K562 (cell line): ENCODE results near the gene TSKS. TPM values are rescaled to one million over a fixed set of nuclear protein-coding genes. Genes with fewer than 3 reads are reported as not detected.

ENCODE experiments used
- ATAC-seq: fragments of 200-7000 bp; cut with Tn5 transposase; 3 replicates; pipeline ENCODE4 v1.9.1; 2020; ENCODE audit warnings: moderate library complexity
- BruUV-seq: library from RNA; stranded (reverse); fragments of 400-500 nt; replicated peaks from 2 replicates; lab custom pipeline; 2021; lab: Mats Ljungman, UMichigan
- CTCF ChIA-PET: fragments of 300-600 bp; formaldehyde crosslinking; extraction: SDS; loops from one replicate; lab custom pipeline; 2021; ENCODE audit warnings: low intra/inter-chr PET ratio; lab: Yijun Ruan, JAX
- POLR2A ChIA-PET: fragments of 300-600, 350-650 bp; sonication (Branson Sonifier 250); formaldehyde crosslinking; extraction: SDS; loops from one replicate; lab custom pipeline; 2021; ENCODE audit warnings: antibody characterized with exemption, inconsistent platforms; lab: Yijun Ruan, JAX
- DNase-seq, 4 experiments: peaks; one replicate each; pipeline versions ENCODE4 v3.0.0 to v3.0.0-alpha.2; 2011 to 2018; ENCODE audit warnings: low spot score in 3 of 4, mixed read lengths in 3 of 4; ENCODE audit errors: extremely low read depth in 1 of 4
- FAIRE-seq: peaks from 2 replicates; lab custom pipeline; 2011; peaks lifted over from hg19 to GRCh38; lab: Jason Lieb, UNC
- H2AFZ ChIP-seq: 2 replicates; pipeline ENCODE4 v1.6.0; 2011; ENCODE audit warnings: low read depth, low read length, control low read depth, inconsistent platforms
- H3K27ac ChIP-seq: fragments of 200-600 bp; 3 replicates; pipeline ENCODE4 v1.8.0; 2011; ENCODE audit warnings: low read depth, mild to moderate bottlenecking, control low read depth, inconsistent platforms, low read length, moderate library complexity, mixed read lengths; ENCODE audit errors: extremely low read depth
- H3K27me3 ChIP-seq, 2 experiments: fragments of 300-600 bp in 1 of 2; 2 replicates in 1 of 2; 3 replicates in 1 of 2; pipeline versions ENCODE4 v1.6.0 to v1.8.0; 2011; ENCODE audit warnings: inconsistent platforms in 2 of 2, low read length in 2 of 2, mild to moderate bottlenecking in 1 of 2, mixed read lengths in 1 of 2, moderate library complexity in 1 of 2; ENCODE audit not compliant: control insufficient read depth in 2 of 2, insufficient read depth in 2 of 2
- H3K36me3 ChIP-seq: fragments of 300-600 bp; 3 replicates; pipeline ENCODE4 v1.8.0; 2011; ENCODE audit warnings: mild to moderate bottlenecking, low read length, inconsistent platforms; ENCODE audit not compliant: control insufficient read depth, insufficient read depth
- H3K4me1 ChIP-seq, 2 experiments: fragments of 200-600 bp in 1 of 2; replicated peaks in 1 of 2; 2 replicates in 1 of 2; 3 replicates in 1 of 2; pipeline versions ENCODE4 v1.5.1 to v1.8.0; 2011; ENCODE audit warnings: inconsistent platforms in 2 of 2, low read length in 2 of 2, mild to moderate bottlenecking in 1 of 2, mixed read lengths in 1 of 2, moderate library complexity in 1 of 2; ENCODE audit not compliant: control insufficient read depth in 2 of 2, insufficient read depth in 2 of 2
- H3K4me2 ChIP-seq: 2 replicates; pipeline ENCODE4 v1.6.1; 2011; ENCODE audit warnings: low read length, control low read depth, inconsistent platforms, mixed read lengths; ENCODE audit not compliant: insufficient read depth
- H3K4me3 ChIP-seq: fragments of 200-600 bp; sonication (generic), shearing (Covaris generic); 2 replicates; pipeline ENCODE4 v1.5.1; 2016; ENCODE audit warnings: control low read depth, inconsistent platforms
- H3K79me2 ChIP-seq: fragments of 200-600 bp; 3 replicates; pipeline ENCODE4 v1.8.0; 2011; ENCODE audit warnings: low read length, inconsistent platforms; ENCODE audit not compliant: control insufficient read depth, insufficient read depth
- H3K9ac ChIP-seq, 2 experiments: 2 replicates each; pipeline versions ENCODE4 v1.6.0 to v1.6.1; 2011; ENCODE audit warnings: low read depth in 2 of 2, low read length in 2 of 2, control low read depth in 1 of 2, inconsistent platforms in 1 of 2, mild to moderate bottlenecking in 1 of 2, mixed read lengths in 1 of 2; ENCODE audit not compliant: insufficient read depth in 1 of 2
- H3K9me1 ChIP-seq: one replicate; pipeline ENCODE4 v1.6.0; 2011; ENCODE audit warnings: inconsistent platforms, mild to moderate bottlenecking, low read length, moderate library complexity; ENCODE audit not compliant: control insufficient read depth, insufficient read depth
- H3K9me3 ChIP-seq: replicated peaks from 2 replicates; pipeline ENCODE4 v1.5.1; 2011; ENCODE audit warnings: low read depth, low read length, inconsistent platforms; ENCODE audit not compliant: control insufficient read depth, insufficient read depth
- H4K20me1 ChIP-seq: replicated peaks from 2 replicates; pipeline ENCODE4 v1.6.1; 2011; ENCODE audit warnings: low read length, inconsistent platforms, mixed read lengths; ENCODE audit not compliant: control insufficient read depth, insufficient read depth
- ATF1 ChIP-seq, 2 experiments: fragments of 450-650 bp in 1 of 2; IDR thresholded peaks; 2 replicates each; pipeline ENCODE4 v1.6.1; 2016; ENCODE audit warnings: missing compliant biosample characterization in 1 of 2, missing genetic modification characterization in 1 of 2
- FOXP1 ChIP-seq: sonication (generic); formaldehyde crosslinking; IDR thresholded peaks from 2 replicates; pipeline ENCODE4 v1.8.0; 2022; ENCODE audit warnings: mild to moderate bottlenecking, missing genetic modification reagents
- GABPB1 ChIP-seq: sonication (generic); formaldehyde crosslinking; IDR thresholded peaks from 2 replicates; pipeline ENCODE4 v1.8.0; 2022; ENCODE audit warnings: mild to moderate bottlenecking, missing genetic modification reagents
- GTF2B ChIP-seq: IDR thresholded peaks from 2 replicates; pipeline ENCODE4 v1.6.1; 2011; ENCODE audit not compliant: insufficient read length; ENCODE audit errors: extremely low read depth
- POLR2A ChIP-seq: fragments of 450-650 bp; conservative IDR thresholded peaks from 2 replicates; pipeline ENCODE4 v1.6.1; 2016
- PRDM10 ChIP-seq: fragments of 450-650 bp; IDR thresholded peaks from 2 replicates; pipeline ENCODE4 v1.6.1; 2018; ENCODE audit not compliant: partially characterized antibody
- RBFOX2 ChIP-seq: fragments of 200-400 bp; formaldehyde crosslinking; IDR thresholded peaks from 2 replicates; pipeline ENCODE4 v1.6.1; 2017; ENCODE audit warnings: low read depth, mild to moderate bottlenecking, low read length, moderate library complexity
- RBM22 ChIP-seq: fragments of 200-400 bp; formaldehyde crosslinking; IDR thresholded peaks from 2 replicates; pipeline ENCODE4 v1.6.1; 2018; ENCODE audit warnings: low read length, low read depth; ENCODE audit not compliant: poor library complexity, severe bottlenecking
- RFX5 ChIP-seq: IDR thresholded peaks from 2 replicates; pipeline ENCODE4 v1.6.1; 2011; ENCODE audit warnings: low read depth, mild to moderate bottlenecking, improper control_type of control experiment, low read length
- SMARCE1 ChIP-seq: fragments of 450-650 bp; IDR thresholded peaks from 2 replicates; pipeline ENCODE4 v1.7.1; 2016; ENCODE audit warnings: mild to moderate bottlenecking
- TFAP4 ChIP-seq: sonication (generic); formaldehyde crosslinking; IDR thresholded peaks from 2 replicates; pipeline ENCODE4 v1.8.0; 2022; ENCODE audit warnings: missing genetic modification reagents, mild to moderate bottlenecking, moderate library complexity, borderline replicate concordance
- TOE1 ChIP-seq, 2 experiments: fragments of 450-650 bp in 1 of 2; sonication (generic) in 1 of 2; formaldehyde crosslinking in 1 of 2; IDR thresholded peaks; 2 replicates each; pipeline versions ENCODE4 v1.7.1 to v1.8.0; 2016 to 2022; ENCODE audit warnings: borderline replicate concordance in 2 of 2, mild to moderate bottlenecking in 2 of 2, antibody characterized with exemption in 1 of 2, inconsistent platforms in 1 of 2, low read depth in 1 of 2, missing genetic modification reagents in 1 of 2, moderate library complexity in 1 of 2
- VEZF1 ChIP-seq: fragments of 200-800 bp; sonication (Bioruptor generic); IDR thresholded peaks from 2 replicates; pipeline ENCODE4 v1.6.1; 2017; ENCODE audit warnings: missing genetic modification characterization, missing compliant biosample characterization
- WGBS: fragments of 100-300 bp; shearing (Covaris generic); methylation state at CpG from one replicate; pipeline ENCODE4 v1.1.6; 2016; ENCODE audit warnings: low coverage, mixed read lengths; ENCODE audit not compliant: insufficient coverage; ENCODE audit errors: missing lambda C conversion rate; 5-methylcytosine and 5-hydroxymethylcytosine counted together
- in situ Hi-C: fragments of 300-500 bp; cut with MboI; formaldehyde crosslinking; loops from 4 replicates; pipeline ENCODE4 v1.15.0; 2018; ENCODE audit warnings: inconsistent platforms, mixed read lengths
- intact Hi-C: fragments of 100-400 bp; cut with micrococcal nuclease; formaldehyde crosslinking; loops from 2 replicates; pipeline ENCODE4 v1.14.2; 2022
- polyA plus RNA-seq, 8 experiments: library from polyadenylated mRNA; depleted of rRNA in 4 of 8; stranded (reverse) in 5 of 8; unstranded in 3 of 8; fragments of >200 nt; fragmentation: Nextera tagmentation in 2 of 8; fragmentation: Illumina TruSeq in 1 of 8; extraction: Ambion mirVana in 2 of 8; extraction: Trizol in 1 of 8; gene quantifications; 2 replicates each; pipeline versions ENCODE4 v1.2.1 to v1.2.3, GENCODE V29; 2011 to 2014; ENCODE audit warnings: inconsistent platforms in 1 of 8, missing spikeins in 1 of 8
- total RNA-seq, 7 experiments: library from RNA; depleted of rRNA in 6 of 7; stranded (reverse); fragments of >200 nt in 6 of 7; fragmentation: Illumina TruSeq in 2 of 7; extraction: Trizol in 2 of 7; gene quantifications; 2 replicates each; pipeline versions ENCODE4 v1.2.1 to v1.2.3, GENCODE V29; 2011 to 2021; ENCODE audit warnings: low replicate concordance in 1 of 7

Gene TSKS
- total and polyA plus RNA-seq, 9 of the 15 experiments (the other 6 are each of a cell fraction or from before 2014, with no cell fraction given): 0.14 to 4.5 (median 0.80) TPM

GRCh38 chr19:49808711-49809159 is 45.6 kb upstream of the TSKS start:
- H4K20me1 ChIP-seq: peaks cover 5% of the 10 kb centered on the region
- H2AFZ ChIP-seq: no peak overlapping the region; the same call in 1 of the 2 replicates
- intact Hi-C loops: loop anchor here (5.0 kb wide), 1 partner anchor 41 kb away; the partner anchor contains the start of gene AP2A1
- H3K27ac ChIP-seq: no peak overlapping the region; the same call in 2 of the 3 replicates
- H3K27me3 ChIP-seq: no peaks in the 10 kb centered on the region
- H3K9ac ChIP-seq: peak overlapping the region in 1 of 2 experiments; percentile 86; a peak in 3 of 4 replicates
- no peak overlapping the region for H3K4me3 ChIP-seq
- ChIA-PET CTCF (interaction anchor here (0.6 kb wide), 1 partner anchor 10 kb away, joined by 3 read pairs; no protein-coding TSS in a partner anchor), POLR2A (interaction anchor here (0.6 to 1.0 kb wide), 2 partner anchors 21 to 67 kb away, joined by 3 read pairs; no protein-coding TSS in a partner anchor)
- BruUV-seq: no TSS peak
- no peaks in the 10 kb centered on the region for H3K9me1 ChIP-seq
- peaks cover 25 to 55% of the 10 kb centered on the region in 2 experiments for H3K4me1 ChIP-seq
- no peaks in the 10 kb centered on the region for H3K9me3 ChIP-seq
- ATAC-seq (peak; percentile 76), DNase-seq (peak; percentile 92 to 97 (median 96)), FAIRE-seq (peak; percentile 62)
- peaks cover 42% of the 10 kb centered on the region for H3K36me3 ChIP-seq
- in situ Hi-C loops: no loop called here
- 29% methylated on average over 22 of the region's 31 CpGs for WGBS
- peak overlapping the region; percentile 50 for H3K4me2 ChIP-seq
- H3K79me2 ChIP-seq: no peaks in the 10 kb centered on the region
- TF ChIP-seq RBFOX2 (peak; percentile 33; the same call in 1 of the 2 replicates), POLR2A (peak; percentile 49), TFAP4 (0 out of 2 replicates have a peak, but pooled peaks have one; percentile 7), RBM22 (no peak), TOE1 (IDR thresholded peaks at IDR 0.05; ENCODE audit: borderline replicate concordance) (no peak), TOE1 (CRISPR knock-in tag; IDR thresholded peaks at IDR 0.05; ENCODE audit: borderline replicate concordance, low read depth) (no peak), PRDM10 (peak; percentile 23), GABPB1 (CRISPR knock-in tag) (peak; percentile 21; the same call in 1 of the 2 replicates), SMARCE1 (0 out of 2 replicates have a peak, but pooled peaks have one; percentile 16), ATF1 (CRISPR knock-in tag; IDR thresholded peaks at IDR 0.05) (no peak), ATF1 (tag; IDR thresholded peaks at IDR 0.05) (0 out of 2 replicates have a peak, but pooled peaks have one; percentile 24), RFX5 (no peak), FOXP1 (0 out of 2 replicates have a peak, but pooled peaks have one; percentile 20), GTF2B (no peak), VEZF1 (CRISPR knock-in tag) (peak; percentile 93)
